HG03103 (cell line): Measurements from ENCODE around the gene CCDC182.

Source experiments
- ATAC-seq: cut with Tn5 transposase; IDR thresholded peaks from one replicate; pipeline ENCODE4 v1.9.1; 2021; ENCODE audit warnings: low read depth; ENCODE audit not compliant: unreplicated experiment

CCDC182 gene

DNA sequence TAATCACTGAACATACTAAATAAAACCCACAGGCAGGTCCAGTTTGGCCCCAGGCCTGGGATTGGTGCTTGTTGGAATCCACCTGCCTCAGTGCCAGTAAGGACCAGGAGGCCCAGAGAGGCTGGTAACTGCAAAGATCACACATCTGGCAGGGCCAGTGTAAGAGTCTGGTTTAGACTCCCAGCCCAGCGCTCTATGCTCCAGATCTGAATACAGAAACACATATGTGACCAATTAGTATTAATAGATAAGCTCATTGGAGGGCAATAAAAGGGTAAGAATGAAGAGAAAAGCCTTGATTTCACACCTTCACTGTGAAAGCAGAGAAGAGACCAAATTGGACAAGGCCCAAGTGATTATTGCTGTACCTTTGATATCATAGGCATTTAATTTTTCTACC lies 13.6 kb upstream of the CCDC182 start:
- no peak for ATAC-seq

GRCh38 chr17:57757735-57758134 lies 12.6 kb upstream of the CCDC182 start:
- no peak for ATAC-seq

- no peak for ATAC-seq
These were observed 11.9 kb upstream of the CCDC182 start for GRCh38 chr17:57756951-57757350.

- ATAC-seq, result no peak
These were observed 10.5 kb upstream of the CCDC182 start for GRCh38 chr17:57755480-57756070.

DNA sequence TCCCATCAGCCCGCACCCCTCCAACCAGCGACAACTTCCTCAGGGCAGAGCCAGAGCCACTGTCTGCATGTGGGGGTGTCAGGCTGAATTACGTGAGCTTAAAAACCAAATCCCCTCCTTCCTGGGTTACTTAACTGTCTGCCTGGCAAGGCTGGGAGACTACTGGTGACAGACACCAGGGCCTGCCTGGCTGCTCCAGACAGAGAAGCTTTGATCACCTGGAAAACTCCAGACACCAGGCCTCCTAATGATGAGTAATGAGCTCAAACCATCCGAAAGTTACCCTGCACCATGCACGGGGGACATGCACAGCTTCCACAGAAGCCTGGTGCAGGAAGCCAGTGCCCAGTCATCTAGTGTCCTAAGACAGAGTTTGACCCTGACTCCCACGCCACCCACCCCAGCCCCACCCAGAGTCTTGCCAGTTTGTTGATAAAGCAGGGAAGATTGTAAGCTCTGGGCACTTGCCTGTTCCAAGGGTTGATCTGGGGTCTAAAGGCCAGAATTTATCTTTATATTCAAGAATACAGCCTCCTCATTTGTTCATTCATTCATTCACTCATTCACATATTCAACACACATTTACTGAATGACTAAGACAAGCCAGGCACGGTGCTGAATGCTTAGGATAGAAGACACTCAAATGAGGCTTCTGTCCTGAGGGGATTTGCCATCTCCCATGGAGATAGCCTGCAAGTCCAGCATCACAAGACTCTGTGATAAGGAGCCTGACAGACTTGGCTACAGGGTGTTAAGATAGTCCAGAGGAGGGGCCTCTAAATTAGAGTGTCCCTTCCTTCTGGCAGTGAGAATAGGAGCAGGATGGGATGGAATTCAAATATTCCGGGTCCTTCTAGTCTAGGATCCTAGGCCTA lies 7.2 kb upstream of the CCDC182 start:
- ATAC-seq, result no peak

DNA sequence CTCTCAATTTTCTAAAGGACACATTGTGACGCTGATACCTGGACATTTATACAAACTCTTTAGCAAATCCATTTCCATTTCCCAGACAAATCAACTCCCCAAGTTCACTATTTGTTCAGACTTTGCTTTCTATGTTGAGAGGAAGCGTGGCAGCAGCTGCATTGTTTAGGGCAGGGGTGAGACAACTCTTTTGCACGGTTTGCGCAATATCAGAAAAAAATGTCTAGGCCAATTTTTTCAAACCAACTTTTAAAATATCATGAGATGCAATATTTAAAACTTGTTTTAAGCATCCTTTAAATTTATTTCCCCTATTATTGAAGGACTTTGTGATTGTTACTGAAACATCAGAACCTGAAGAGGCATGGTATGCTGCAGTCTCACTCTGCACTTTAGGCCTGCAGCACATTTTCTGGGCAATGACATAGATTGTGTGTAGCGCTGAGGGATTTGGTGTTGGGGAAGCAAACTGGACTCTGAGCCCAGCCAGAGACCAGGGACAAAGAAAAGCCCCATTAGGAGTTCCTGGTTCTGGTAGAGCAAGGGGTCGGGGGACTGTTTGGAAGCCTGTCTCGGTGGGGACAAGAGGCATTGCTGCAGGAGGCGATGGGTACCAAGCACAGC lies 6.4 kb upstream of the CCDC182 start:
- ATAC-seq, result no peak

DNA sequence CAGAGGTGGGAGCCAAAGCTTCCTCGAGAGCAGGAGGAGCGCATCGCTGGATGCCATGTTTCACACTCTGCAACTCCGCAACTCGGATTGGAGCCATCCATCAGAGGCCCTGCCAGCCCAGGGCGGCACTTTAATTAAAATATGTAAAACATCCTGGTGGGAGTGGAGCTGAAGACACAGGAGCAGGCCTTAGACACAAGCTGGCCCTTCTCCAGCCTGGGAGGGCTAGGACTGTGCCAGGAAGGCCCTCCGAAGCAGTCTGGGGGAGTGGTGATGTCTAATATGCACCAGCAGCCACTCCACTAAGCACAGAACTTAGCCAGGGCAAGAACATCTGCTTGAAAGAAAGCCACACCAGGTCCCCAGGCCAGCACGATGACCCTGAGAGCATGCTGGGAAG lies 5.8 kb upstream of the CCDC182 start:
- no peak for ATAC-seq

GRCh38 chr17:57750109-57750871 lies 5.2 kb upstream of the CCDC182 start:
- ATAC-seq, result no peak

- no peak for ATAC-seq
These were observed 4.6 kb upstream of the CCDC182 start for GRCh38 chr17:57749701-57750100.

DNA sequence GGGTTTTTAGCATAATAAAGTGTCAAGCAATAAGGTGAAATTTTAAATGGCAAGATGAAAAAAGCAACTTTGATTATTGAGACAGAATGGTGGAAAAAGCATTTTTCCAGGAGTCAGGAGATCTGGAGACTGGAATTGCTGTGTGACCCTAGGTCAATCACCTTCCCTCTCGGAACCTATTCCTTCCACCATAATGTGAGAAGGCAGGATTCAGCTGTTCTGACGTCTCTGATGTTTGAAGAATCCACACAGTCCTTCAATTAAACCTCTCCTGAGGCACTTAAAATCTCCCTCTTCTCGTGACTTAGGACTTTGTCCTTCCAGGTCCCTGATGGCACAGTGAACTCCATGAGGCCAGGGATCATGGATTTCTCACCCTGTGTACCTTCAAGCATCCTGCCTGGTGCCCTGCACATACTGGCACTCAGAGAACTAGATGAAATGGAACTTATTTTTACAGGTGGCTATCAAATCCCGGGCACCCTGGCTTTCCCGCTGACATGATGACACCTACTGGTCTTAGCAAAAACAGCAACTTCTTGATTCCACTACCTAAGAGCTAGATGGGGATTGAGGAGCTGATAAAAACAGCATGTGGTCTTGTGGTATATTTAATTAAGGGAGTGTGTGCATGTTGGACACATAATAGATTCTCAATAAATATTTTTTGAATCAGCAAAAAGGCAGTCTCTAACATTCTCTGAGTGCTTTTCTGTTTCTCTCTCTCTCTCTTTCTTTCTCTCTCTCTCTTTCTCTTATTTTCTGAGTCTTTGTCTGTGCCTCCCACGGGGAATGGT lies 2.3 kb upstream of the CCDC182 start:
- no peak for ATAC-seq

GRCh38 chr17:57746221-57746620 lies 1.1 kb upstream of the CCDC182 start:
- ATAC-seq, result no peak

DNA sequence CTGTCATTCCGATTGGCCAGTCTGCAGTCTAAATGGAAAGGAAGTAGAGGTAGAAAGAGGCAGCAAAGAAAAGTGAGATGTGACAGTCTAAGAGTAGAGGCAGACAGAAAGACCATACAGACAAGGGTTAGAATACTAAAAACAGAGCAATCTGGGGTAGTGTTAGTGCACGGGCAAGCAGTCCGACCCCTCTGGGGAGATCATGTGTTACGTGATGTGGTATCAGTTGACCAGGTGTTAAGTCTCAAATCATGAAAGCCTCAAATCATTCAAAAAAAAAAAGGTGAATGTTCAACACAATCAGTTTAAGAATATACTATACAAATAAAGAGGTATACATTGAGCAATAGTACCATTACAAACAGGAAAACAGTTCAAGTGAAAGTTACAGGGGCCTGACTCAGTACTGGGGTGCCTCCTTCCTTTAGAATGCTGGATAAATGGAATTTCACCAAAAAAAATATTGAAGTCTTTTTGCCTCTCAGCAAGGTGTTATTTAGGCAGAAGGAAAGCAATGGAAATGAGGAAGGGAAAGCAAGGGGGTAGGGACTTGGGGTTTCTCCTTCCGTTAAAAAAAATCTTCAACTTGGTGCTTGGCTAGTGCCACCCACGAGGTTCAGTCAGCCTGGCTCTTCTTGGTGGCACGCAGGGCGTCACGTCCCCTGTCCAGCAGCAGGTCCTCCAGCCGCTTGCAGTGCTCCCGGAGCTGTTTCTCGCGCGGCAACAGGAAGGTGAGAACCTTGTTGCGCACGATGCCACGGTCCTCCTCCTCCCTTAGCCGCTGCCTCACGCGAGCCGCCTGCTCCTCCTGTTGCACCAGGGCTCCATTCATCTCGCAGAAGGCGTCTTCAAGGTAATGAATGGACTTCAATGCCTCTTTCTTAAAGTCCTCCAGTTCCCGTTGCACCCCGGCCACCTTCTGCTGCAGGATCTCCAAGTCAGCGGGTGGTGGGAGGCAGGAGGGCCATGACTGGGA lies 616 bp downstream of the CCDC182 start:
- ATAC-seq, result no peak

DNA sequence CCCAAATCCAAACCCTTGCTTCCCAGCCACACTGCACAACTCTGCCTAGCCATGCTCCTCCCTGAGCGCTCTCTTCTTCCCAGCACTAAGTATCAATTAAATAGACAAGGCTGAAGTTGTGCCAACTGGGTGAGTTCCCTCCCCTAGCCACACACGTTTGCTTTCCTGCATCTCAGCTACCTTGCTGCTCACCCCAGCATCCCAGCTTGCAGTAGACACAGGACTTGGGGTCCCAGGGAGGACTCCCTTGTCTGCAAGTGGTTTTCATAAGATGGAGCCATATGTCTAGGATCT lies 4.9 kb downstream of the CCDC182 start:
- ATAC-seq, result no peak

GRCh38 chr17:57739402-57740234 lies 5.5 kb downstream of the CCDC182 start:
- ATAC-seq, result no peak

DNA sequence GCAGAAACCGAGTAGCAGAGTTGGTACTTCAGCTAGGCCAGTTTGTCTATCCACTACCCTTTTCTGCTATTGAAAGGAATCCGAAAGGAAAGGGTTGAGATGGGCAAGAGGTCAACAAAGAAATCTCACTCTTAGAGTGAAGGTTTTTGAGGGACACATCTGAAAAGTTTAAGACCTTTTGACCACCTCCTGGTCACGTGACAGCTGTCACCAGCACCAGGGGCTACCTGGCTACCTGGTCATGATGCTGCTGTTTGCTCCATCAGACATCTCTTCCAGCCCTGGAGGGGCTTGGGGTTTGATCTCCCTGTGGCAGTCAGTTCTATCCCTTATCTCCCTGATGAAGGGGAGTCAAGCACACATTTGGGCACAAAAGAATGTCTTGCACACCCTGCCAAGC lies 7.6 kb downstream of the CCDC182 start:
- ATAC-seq, result no peak

DNA sequence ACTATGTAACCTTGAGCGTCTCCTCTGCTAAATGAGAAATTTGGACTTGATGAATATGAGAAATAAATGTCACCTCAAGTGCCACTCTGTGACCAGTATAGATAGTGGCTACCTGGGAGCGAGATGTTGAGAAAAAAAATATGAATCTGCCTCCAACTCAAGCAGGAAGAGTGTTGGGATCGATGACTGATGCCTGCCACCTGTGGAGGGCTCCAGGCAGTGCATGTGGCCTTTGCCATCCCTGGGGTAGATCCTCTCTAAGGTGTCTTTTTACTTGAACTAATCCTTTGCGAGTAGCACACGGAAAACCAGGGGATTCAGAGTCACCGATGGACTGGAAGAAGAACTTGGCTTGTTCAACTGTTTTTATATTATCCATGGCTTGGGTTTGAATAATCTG lies 9.4 kb downstream of the CCDC182 start:
- no peak for ATAC-seq

GRCh38 chr17:57735230-57735629 lies 9.9 kb downstream of the CCDC182 start:
- ATAC-seq, result no peak

DNA sequence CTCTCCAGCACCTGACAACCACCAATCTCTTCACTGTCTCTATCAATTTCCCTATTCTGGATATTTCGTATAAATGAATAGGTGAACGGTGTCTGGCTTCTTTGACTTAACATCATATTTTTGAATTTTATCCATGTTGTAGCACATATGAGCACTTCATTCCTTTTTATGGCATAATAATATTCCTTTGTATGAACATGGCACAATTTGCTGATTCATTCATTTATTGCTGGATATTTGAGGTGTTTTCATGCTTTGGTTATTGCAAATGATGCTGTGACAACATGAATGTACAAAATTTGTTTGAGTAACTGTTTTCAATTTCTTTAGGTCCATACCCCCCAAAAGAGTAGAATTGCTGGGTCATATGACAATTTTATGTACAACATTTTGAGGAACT lies 12.0 kb downstream of the CCDC182 start:
- no peak for ATAC-seq
